ENCODE data around the gene LRP6.

DNA sequence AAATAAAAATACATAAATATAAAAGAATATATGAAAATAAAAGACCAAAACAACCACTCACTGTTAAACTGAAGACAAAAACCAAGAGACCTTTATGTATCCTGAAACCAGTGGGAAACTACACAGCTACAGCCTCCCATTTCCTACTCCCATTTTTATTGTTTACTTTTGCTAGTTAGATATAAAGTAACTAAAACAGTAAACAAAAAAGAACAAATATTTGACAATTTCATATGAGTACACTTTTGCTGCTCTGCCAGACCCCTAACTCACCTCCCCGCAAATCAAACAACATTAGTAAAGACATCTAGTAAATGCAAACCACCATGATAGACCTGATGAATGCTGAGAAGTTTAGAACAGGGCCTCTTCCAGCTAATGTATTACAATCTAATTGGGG, 99.0 kb downstream of the LRP6 start:
- no peak for TF ChIP-seq TAF1 (IDR thresholded peaks at IDR 0.05; ENCODE audit: low read depth)
- no peak for TF ChIP-seq CEBPB (IDR thresholded peaks at IDR 0.05)

All from Ishikawa (cell line).